ENCODE results near the gene EXOC6. TPM values are rescaled to one million over a fixed set of nuclear protein-coding genes. Genes with fewer than 3 reads are reported as not detected.

The EXOC6 gene
- total RNA-seq, 3 donors from 2014 or later (not counting 1 experiment from before 2014, with no cell fraction given), result 12.1 to 18.2 (median 16.1) TPM

- TF ChIP-seq CTCF (IDR thresholded peaks at IDR 0.05), result no peak
- Mint-ChIP-seq H3K27me3 (ENCODE audit: low read depth in 2 of 2) (peaks cover 7 to 12% of the 10 kb centered on the region in 2 donors), H3K27ac (no peak overlapping the region), H3K36me3 (no peaks in the 10 kb centered on the region), H3K9me3 (no peaks in the 10 kb centered on the region), H3K4me1 (no peaks in the 10 kb centered on the region), H3K4me3 (no peak overlapping the region)
- Histone ChIP-seq H3K4me1 (ENCODE audit: control insufficient read depth, insufficient read depth, low read length) (no peaks in the 10 kb centered on the region), H3K4me3 (ENCODE audit: low read length) (no peak overlapping the region), H3K9me3 (ENCODE audit: control insufficient read depth, insufficient read depth, low read length) (no peaks in the 10 kb centered on the region), H3K36me3 (ENCODE audit: control insufficient read depth, insufficient read depth, low read length) (no peaks in the 10 kb centered on the region), H3K27ac (ENCODE audit: low read length) (no peak overlapping the region), H3K27me3 (ENCODE audit: control insufficient read depth, insufficient read depth, low read length) (no peaks in the 10 kb centered on the region)
- DNase-seq, result no peak
- intact Hi-C loops (cut with micrococcal nuclease), result no loop called here
- 82% methylated on average over 7 of the region's 9 CpGs for whole genome bisulfite sequencing (ENCODE audit: insufficient coverage)
- ATAC-seq, result no peak
Observed at GRCh38 chr10:92801978-92802872, 46.1 kb upstream of the EXOC6 start.

- DNase-seq, result no peak
- H3K9me3 Mint-ChIP-seq, result no peaks in the 10 kb centered on the region
- no peak overlapping the region for H3K27ac Mint-ChIP-seq
- peaks cover 7 to 18% of the 10 kb centered on the region in 2 donors for H3K27me3 Mint-ChIP-seq (ENCODE audit: low read depth in 2 of 2)
- no peak for TF ChIP-seq CTCF (IDR thresholded peaks at IDR 0.05)
- no peaks in the 10 kb centered on the region for H3K36me3 ChIP-seq (ENCODE audit: control insufficient read depth, insufficient read depth, low read length)
- intact Hi-C loops (cut with micrococcal nuclease), result no loop called here
- no peaks in the 10 kb centered on the region for H3K27me3 ChIP-seq (ENCODE audit: control insufficient read depth, insufficient read depth, low read length)
- H3K36me3 Mint-ChIP-seq, result no peaks in the 10 kb centered on the region
- H3K4me3 ChIP-seq (ENCODE audit: low read length), result no peak overlapping the region
- no peak overlapping the region for H3K4me3 Mint-ChIP-seq
- no peak for ATAC-seq
- no peaks in the 10 kb centered on the region for H3K9me3 ChIP-seq (ENCODE audit: control insufficient read depth, insufficient read depth, low read length)
- 86% methylated on average over 3 of the region's 3 CpGs for WGBS (ENCODE audit: insufficient coverage)
- H3K27ac ChIP-seq (ENCODE audit: low read length), result no peak overlapping the region
- no peaks in the 10 kb centered on the region for H3K4me1 ChIP-seq (ENCODE audit: control insufficient read depth, insufficient read depth, low read length)
- no peaks in the 10 kb centered on the region for H3K4me1 Mint-ChIP-seq
Observed at GRCh38 chr10:92809840-92810239, 38.5 kb upstream of the EXOC6 start.

GRCh38 chr10:92810934-92811532, 37.3 kb upstream of the EXOC6 start:
- no peaks in the 10 kb centered on the region for H3K4me1 Mint-ChIP-seq
- H3K27ac Mint-ChIP-seq, result no peak overlapping the region
- WGBS (ENCODE audit: insufficient coverage), result no CpG with 5 or more reads among the region's 4 CpGs
- no peaks in the 10 kb centered on the region for H3K36me3 ChIP-seq (ENCODE audit: control insufficient read depth, insufficient read depth, low read length)
- H3K36me3 Mint-ChIP-seq, result no peaks in the 10 kb centered on the region
- DNase-seq (no peak), ATAC-seq (no peak)
- H3K27ac ChIP-seq (ENCODE audit: low read length), result no peak overlapping the region
- peaks cover 7 to 15% of the 10 kb centered on the region in 2 donors for H3K27me3 Mint-ChIP-seq (ENCODE audit: low read depth in 2 of 2)
- no peaks in the 10 kb centered on the region for H3K9me3 Mint-ChIP-seq
- TF ChIP-seq CTCF (IDR thresholded peaks at IDR 0.05), result no peak
- no peak overlapping the region for H3K4me3 ChIP-seq (ENCODE audit: low read length)
- H3K9me3 ChIP-seq (ENCODE audit: control insufficient read depth, insufficient read depth, low read length), result no peaks in the 10 kb centered on the region
- no peaks in the 10 kb centered on the region for H3K27me3 ChIP-seq (ENCODE audit: control insufficient read depth, insufficient read depth, low read length)
- H3K4me1 ChIP-seq (ENCODE audit: control insufficient read depth, insufficient read depth, low read length), result no peaks in the 10 kb centered on the region
- intact Hi-C loops (cut with micrococcal nuclease), result no loop called here
- no peak overlapping the region for H3K4me3 Mint-ChIP-seq
